IPS DF 4.7 (cell line): ENCODE results near the gene FBXW4.
"Not testable (repeated sequence)": the region's sequence is repeated elsewhere in the genome, so short reads cannot be mapped to it uniquely, and the experiment has no call there.

Source experiments
- DNase-seq: peaks from one replicate; pipeline ENCODE4 v3.0.0-alpha.2; 2013; ENCODE audit warnings: low spot score; ENCODE audit errors: extremely low read depth

FBXW4 gene

GRCh38 chr10:101617824-101618568 is 77.0 kb downstream of the FBXW4 start:
- no peak for DNase-seq

DNA sequence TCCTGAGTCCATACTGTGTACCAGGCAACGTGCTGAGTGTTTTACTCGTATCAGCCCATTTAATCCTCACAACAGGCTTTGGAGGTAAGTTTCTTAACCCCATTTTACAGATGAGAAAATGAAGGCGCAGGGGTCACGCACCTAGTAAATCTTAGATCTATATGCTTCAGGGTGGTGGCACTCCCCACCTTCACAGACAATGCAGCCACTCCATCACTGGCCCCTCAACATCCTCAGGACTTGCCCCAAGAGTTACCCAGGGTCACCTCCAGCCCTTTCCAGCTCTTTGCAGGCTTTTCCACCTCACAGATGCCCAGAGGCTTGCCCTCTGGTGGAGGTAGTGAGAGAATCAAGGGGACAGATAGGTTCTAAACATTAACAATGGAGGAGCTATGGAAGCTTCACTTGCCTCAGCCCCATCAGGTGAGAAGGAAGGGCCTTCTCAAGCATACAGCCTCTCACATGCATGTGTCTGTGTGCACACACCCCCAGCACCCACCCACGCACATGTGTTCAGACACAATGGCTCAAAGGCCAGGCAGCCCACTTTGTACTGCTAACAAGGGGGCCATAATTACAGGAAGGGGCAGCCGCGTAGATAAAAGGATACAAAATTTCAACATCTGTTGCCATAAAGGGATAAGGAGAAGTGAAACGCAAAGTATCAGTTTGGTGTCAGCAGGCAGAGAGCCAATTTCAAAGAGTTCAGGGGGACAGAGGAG is 77.7 kb downstream of the FBXW4 start:
- no peak for DNase-seq

- DNase-seq: no peak
These were observed 78.4 kb downstream of the FBXW4 start for GRCh38 chr10:101616415-101617101.

- no peak for DNase-seq
These were observed 79.3 kb downstream of the FBXW4 start for GRCh38 chr10:101615525-101616116.

DNA sequence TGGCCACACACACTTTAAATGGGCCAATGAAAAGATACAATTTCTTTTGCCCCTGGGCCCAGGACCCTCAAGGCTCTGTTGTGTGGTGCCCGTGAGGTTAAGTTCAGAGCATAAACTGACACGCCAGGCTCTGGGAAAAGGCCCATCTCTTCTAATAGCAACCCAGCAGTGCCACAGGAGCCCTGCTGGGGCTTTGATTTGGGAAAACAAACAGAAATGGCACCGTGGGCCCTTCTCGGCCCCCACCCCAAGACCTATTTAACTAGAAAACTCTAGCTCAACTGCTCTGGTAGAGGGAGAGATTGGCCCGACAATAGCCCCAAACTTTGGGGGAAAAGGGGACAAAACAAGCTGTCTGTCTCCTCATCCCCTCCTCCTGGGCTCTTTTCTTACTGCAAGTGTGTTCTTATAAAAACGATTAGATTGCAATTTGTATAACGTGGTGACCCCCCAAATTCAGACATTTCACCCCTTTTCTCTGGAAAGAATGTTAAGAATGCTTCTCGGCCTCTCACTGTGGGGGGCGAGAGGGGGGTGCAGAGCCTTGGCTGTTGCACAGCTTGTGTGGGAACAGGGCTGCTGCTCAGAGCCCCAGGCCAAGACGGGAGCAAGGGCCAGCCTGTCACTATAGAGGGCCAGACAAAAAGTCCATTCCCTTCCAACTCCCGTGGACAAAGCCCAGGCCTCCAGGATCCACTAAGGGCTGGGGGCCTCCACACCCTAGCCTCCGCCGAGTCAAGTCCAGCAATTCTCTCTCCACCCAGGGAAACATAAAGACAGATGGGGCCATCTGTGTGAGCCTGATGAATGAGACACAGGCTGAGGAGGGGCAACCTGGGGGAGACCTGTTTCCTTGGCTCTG is 80.1 kb downstream of the FBXW4 start:
- no peak for DNase-seq

GRCh38 chr10:101613646-101614045 is 81.3 kb downstream of the FBXW4 start:
- DNase-seq: no peak

DNA sequence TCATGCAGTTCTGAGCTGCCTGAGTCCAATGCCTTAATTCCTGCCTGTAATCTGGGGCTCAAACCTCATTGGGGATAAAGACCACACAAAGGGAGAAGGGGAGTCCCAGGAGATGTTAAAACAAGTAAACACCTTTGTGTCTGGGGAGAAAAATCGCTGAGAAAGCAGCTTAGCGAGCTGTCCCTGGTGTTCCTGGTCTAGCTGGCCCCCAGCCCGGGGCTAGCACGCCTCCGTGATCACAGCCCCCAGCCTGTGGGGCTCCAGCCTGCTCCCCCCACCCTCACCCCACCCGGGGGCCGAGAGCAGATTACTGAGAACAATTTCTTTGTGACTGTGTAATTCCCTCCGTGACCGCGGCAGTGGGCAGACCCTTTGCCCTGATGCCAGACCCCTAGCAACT is 82.1 kb downstream of the FBXW4 start:
- DNase-seq: no peak

DNA sequence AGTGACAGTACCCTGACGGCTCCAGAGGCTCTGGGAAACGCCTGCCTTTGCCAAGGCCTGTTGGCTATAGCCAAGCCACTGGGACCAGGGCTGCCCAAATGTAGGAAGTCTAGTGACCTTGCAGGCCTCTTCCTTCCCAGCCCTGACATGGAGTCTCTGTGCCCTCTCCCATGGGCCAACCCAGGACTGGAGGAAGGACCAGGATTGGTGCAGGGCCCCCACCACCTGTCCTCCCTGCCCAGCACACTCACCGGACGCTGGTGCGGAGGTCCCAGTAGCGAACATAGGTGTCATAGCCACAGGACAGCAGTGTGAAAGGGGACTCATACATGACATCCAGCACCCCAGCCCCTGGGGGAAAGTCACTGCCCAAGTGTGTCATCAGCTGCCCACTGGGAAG is 82.9 kb downstream of the FBXW4 start:
- DNase-seq: no peak

- no peak for DNase-seq
These were observed 83.7 kb downstream of the FBXW4 start for GRCh38 chr10:101611096-101611905.

- DNase-seq: no peak
These were observed 85.5 kb downstream of the FBXW4 start for GRCh38 chr10:101609481-101609880.

DNA sequence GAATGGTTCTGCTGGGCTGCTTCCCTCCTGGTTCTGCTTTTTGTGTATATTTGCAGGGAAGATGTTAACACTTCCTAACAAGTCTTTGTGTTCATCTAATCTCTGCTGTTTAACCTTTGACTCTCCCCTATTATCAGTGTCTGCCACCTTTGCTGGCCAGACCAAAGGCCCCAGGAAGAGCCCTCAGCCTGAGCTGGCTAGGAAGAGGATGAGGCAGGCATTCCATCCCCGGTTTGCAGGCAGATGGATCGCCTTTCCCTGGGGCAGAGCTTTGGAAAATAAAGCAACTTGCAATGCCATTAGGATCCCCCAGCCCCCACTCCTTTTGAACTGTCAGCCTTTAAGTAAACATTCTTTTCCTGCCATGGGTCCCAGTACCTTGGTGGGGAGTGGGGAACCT is 87.8 kb downstream of the FBXW4 start:
- DNase-seq: no peak

- peak; percentile 79 for DNase-seq
These were observed 92.1 kb downstream of the FBXW4 start for GRCh38 chr10:101602761-101603398.

- DNase-seq: no peak
These were observed 93.4 kb downstream of the FBXW4 start for GRCh38 chr10:101601541-101601940.

GRCh38 chr10:101597091-101597900 is 97.7 kb downstream of the FBXW4 start:
- DNase-seq: no peak

GRCh38 chr10:101595591-101596433 is 99.2 kb downstream of the FBXW4 start:
- DNase-seq: no peak

GRCh38 chr10:101593331-101593730 is 101.6 kb downstream of the FBXW4 start:
- not testable (repeated sequence) for DNase-seq

DNA sequence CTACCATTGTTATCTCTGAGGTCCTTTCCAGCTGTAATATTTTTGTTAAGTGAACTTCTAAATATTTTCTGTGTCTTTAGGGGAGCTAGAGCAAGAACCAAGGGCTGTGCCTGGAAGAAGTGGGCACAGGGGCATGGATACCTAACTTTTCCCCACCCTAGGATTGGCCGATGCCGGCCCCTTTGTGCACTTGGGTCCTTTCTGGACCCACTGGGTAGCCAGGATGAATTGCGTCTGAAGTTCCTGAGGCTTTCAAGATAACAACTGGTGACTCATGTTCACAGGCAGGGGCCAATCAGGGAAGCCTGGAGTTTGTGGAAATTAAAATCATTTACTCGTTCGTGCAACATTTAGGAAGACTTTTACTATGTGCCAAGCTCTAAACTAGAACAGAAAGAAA is 106.1 kb downstream of the FBXW4 start:
- no peak for DNase-seq
